Measurements from ENCODE around the gene VAV2.

- no peak for TF ChIP-seq CTCF (IDR thresholded peaks at IDR 0.05)
- no peak for TF ChIP-seq POLR2A (IDR thresholded peaks at IDR 0.05)
Observed at GRCh38 chr9:133950629-133951111, 41.5 kb downstream of the VAV2 start.

All from breast epithelium (tissue), 3 donors.